Measurements from ENCODE around the gene GALNT9. TPM values are rescaled to one million over a fixed set of nuclear protein-coding genes. Genes with fewer than 3 reads are reported as not detected.
"Not testable (repeated sequence)": the region's sequence is repeated elsewhere in the genome, so short reads cannot be mapped to it uniquely, and the experiment has no call there.

The GALNT9 gene
- total and polyA plus RNA-seq, 10 donors = 0.20 to 2.4 (median 0.84) TPM

- peak; percentile 50 for DNase-seq
- 75 to 80% (median 79%) methylated on average over 28 to 30 of the region's 30 CpGs for WGBS, 5 donors
- peaks cover 0 to 3% (median 0%) of the 10 kb centered on the region in 8 donors for H3K9me3 ChIP-seq
- H3K27ac ChIP-seq = no peak overlapping the region
- intact Hi-C loops (cut with DNase I; ENCODE audit: low total_unique reads) = no loop called here
- TF ChIP-seq POLR2AphosphoS5 (IDR thresholded peaks at IDR 0.05) (no peak), CTCF (IDR thresholded peaks at IDR 0.05 in 8 of 11, conservative IDR thresholded peaks at IDR 0.05 in 3 of 11) (no peak), POLR2A (IDR thresholded peaks at IDR 0.05) (no peak)
- peaks cover 0 to 34% (median 0%) of the 10 kb centered on the region in 7 donors for H3K27me3 ChIP-seq (replicated peaks in 1 of 7)
- no peaks in the 10 kb centered on the region for H3K36me3 ChIP-seq
- H3K4me1 ChIP-seq = no peaks in the 10 kb centered on the region
- H3K4me3 ChIP-seq = no peak overlapping the region
These were observed 26.7 kb downstream of the GALNT9 start for GRCh38 chr12:132302466-132303358.

DNA sequence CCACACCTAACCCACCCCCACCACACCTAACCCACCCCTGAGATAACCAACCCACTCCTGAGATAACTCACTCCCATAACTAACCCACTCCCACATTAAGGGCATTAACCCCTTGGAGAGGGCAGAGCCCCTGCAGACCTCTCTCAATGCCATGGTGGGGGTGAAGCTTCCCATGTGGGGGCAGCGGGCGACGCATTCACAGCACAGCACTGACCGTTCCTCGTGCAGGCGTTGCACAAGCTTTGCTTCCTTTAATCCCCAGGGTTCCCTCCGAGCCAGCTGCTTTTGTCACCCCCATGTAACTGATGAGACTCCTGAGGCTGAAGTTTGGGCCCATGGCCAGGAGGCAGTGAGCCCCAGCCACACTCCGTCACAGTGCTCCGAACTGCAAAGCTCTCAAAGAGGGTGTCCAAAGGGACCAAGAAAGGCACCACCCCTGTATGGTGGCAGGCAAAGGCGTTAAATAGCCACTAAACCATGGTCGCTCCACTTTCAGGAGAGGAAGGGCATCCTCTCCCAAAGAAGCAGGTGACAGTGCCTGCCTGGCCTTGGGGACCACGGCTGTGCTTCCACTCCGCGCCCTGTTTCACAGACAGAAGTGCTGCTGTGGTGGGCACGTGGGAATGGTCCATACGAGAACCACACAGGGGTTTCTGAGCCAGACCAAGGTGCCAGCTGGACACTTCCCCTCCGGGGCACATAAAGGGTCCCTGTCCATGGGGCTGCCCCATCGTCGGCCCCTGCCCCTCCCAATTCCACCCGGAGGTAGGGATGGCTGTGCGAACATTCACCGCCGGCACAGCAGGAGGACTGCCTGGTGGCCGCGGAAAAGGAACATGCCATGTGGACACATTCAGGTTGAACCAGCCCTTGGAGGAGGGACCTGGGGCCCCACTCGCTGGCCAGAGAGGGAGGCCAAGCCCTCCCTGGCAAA, 28.3 kb downstream of the GALNT9 start:
- TF ChIP-seq CTCF (IDR thresholded peaks at IDR 0.05 in 8 of 11, conservative IDR thresholded peaks at IDR 0.05 in 3 of 11) (no peak), POLR2A (IDR thresholded peaks at IDR 0.05) (no peak), POLR2AphosphoS5 (IDR thresholded peaks at IDR 0.05) (no peak)
- 68 to 75% (median 69%) methylated on average over 25 to 26 of the region's 26 CpGs for WGBS, 5 donors
- peak; percentile 70 for DNase-seq
- Histone ChIP-seq H3K9me3 (peaks cover 0 to 3% (median 0%) of the 10 kb centered on the region in 8 donors), H3K4me3 (no peak overlapping the region), H3K4me1 (no peaks in the 10 kb centered on the region), H3K36me3 (no peaks in the 10 kb centered on the region), H3K27ac (no peak overlapping the region), H3K27me3 (replicated peaks in 1 of 7) (peaks cover 0 to 32% (median 0%) of the 10 kb centered on the region in 7 donors)
- intact Hi-C loops (cut with DNase I; ENCODE audit: low total_unique reads) = no loop called here

GRCh38 chr12:132296063-132296462, 33.3 kb downstream of the GALNT9 start:
- intact Hi-C loops (cut with DNase I; ENCODE audit: low total_unique reads) = no loop called here
- TF ChIP-seq POLR2A (IDR thresholded peaks at IDR 0.05) (no peak), POLR2AphosphoS5 (IDR thresholded peaks at IDR 0.05) (no peak), CTCF (IDR thresholded peaks at IDR 0.05 in 8 of 11, conservative IDR thresholded peaks at IDR 0.05 in 3 of 11) (no peak)
- Histone ChIP-seq H3K4me3 (no peak overlapping the region), H3K36me3 (no peaks in the 10 kb centered on the region), H3K27ac (no peak overlapping the region), H3K9me3 (no peaks in the 10 kb centered on the region), H3K27me3 (replicated peaks in 1 of 7) (peaks cover 0 to 42% (median 17%) of the 10 kb centered on the region in 7 donors), H3K4me1 (no peaks in the 10 kb centered on the region)
- peak; percentile 29 for DNase-seq
- WGBS, 5 donors = 86 to 93% (median 91%) methylated on average over 17 to 18 of the region's 18 CpGs

DNA sequence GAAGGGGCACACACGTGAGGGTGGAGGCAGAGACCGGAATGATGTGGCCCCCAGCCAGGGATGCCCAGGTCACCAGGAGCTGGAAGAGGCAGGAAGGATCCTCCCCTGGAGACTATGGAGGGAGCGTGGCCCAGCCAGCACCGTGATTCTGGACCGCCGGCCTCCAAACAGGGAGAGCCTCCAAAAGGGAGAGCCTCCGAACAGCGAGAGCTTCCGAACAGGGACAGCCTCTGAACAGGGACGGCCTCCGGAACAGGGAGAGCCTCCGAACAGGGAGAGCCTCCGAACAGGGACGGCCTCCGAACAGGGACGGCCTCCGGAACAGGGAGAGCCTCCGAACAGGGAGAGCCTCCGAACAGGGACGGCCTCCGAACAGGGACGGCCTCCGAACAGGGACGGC, 33.8 kb downstream of the GALNT9 start:
- intact Hi-C loops (cut with DNase I; ENCODE audit: low total_unique reads); H3K27ac ChIP-seq; H3K4me1 ChIP-seq; H3K4me3 ChIP-seq; H3K36me3 ChIP-seq; H3K9me3 ChIP-seq: not testable (repeated sequence)
- H3K27me3 ChIP-seq (replicated peaks in 1 of 7) = peaks cover 0 to 38% (median 17%) of the 10 kb centered on the region in 7 donors
- WGBS, 5 donors = 85 to 96% (median 93%) methylated on average over 23 to 24 of the region's 24 CpGs
- peak; percentile 25 for DNase-seq
